Kidney (tissue), 14 donors: Measurements from ENCODE around the gene HPSE2. TPM values are rescaled to one million over a fixed set of nuclear protein-coding genes. Genes with fewer than 3 reads are reported as not detected.

Experiments used
- DNase-seq, 5 donors: peaks; one replicate each; pipeline ENCODE4 v3.0.0-alpha.2; 2013 to 2020
- FAIRE-seq: peaks from 2 replicates; lab custom pipeline; 2012; peaks lifted over from hg19 to GRCh38; lab: Jason Lieb, UNC
- H3K27ac ChIP-seq, 2 donors: one replicate each; pipeline ENCODE4 v1.7.0; 2013; ENCODE audit warnings: low read depth in 2 of 2, low read length in 2 of 2, inconsistent platforms in 1 of 2
- H3K27me3 ChIP-seq: one replicate; pipeline ENCODE4 v1.7.1; 2013; ENCODE audit warnings: low read length, inconsistent platforms; ENCODE audit not compliant: control insufficient read depth, insufficient read depth
- H3K36me3 ChIP-seq, 3 donors: one replicate each; pipeline versions ENCODE4 v1.7.0 to v1.7.1; 2013; ENCODE audit warnings: low read length in 3 of 3, control low read depth in 1 of 3, inconsistent platforms in 1 of 3; ENCODE audit not compliant: insufficient read depth in 3 of 3, control insufficient read depth in 2 of 3
- H3K4me1 ChIP-seq, 3 donors: one replicate each; pipeline versions ENCODE4 v1.7.0 to v1.7.1; 2013; ENCODE audit warnings: low read length in 3 of 3, inconsistent platforms in 1 of 3, low read depth in 1 of 3; ENCODE audit not compliant: control insufficient read depth in 2 of 3, insufficient read depth in 2 of 3
- H3K4me3 ChIP-seq, 3 donors: one replicate each; pipeline versions ENCODE4 v1.7.0 to v1.8.1; 2013; ENCODE audit warnings: low read length in 3 of 3, control low read depth in 1 of 3, inconsistent platforms in 1 of 3
- H3K9ac ChIP-seq, 3 donors: one replicate each; pipeline versions ENCODE4 v1.7.0 to v1.7.1; 2013; ENCODE audit warnings: low read length in 3 of 3, control low read depth in 1 of 3, inconsistent platforms in 1 of 3
- H3K9me3 ChIP-seq, 3 donors: one replicate each; pipeline versions ENCODE4 v1.7.0 to v1.7.1; 2013; ENCODE audit warnings: low read length in 3 of 3, control low read depth in 1 of 3, inconsistent platforms in 1 of 3; ENCODE audit not compliant: control insufficient read depth in 2 of 3, insufficient read depth in 1 of 3
- intact Hi-C: fragments of 100-400 bp; cut with DNase I; formaldehyde crosslinking; loops from one replicate; pipeline ENCODE4 v1.11.1; 2022
- polyA plus RNA-seq: library from polyadenylated mRNA; stranded (reverse); fragments of 350-450 nt; fragmentation: Illumina TruSeq; extraction: RNeasy Lipid Tissue Mini Kit (QIAGEN cat#74804); gene quantifications from one replicate; pipeline ENCODE4 v1.2.3, GENCODE V29; 2014; ENCODE audit warnings: low read depth, low replicate concordance; ENCODE audit not compliant: insufficient read depth
- total RNA-seq: library from RNA; stranded (reverse); fragmentation: NEBNext Ultra II Directional; extraction: Animal tissue kit (Norgen Biotek cat#: 25700); gene quantifications from one replicate; pipeline ENCODE4 v1.2.1, GENCODE V29; 2021
- TF ChIP-seq, protein P1 (sequence below): IDR thresholded peaks from 3 replicates; pipeline ENCODE4 v1.5.1; 2012; ENCODE audit warnings: mild to moderate bottlenecking, moderate library complexity, borderline replicate concordance; ENCODE audit not compliant: insufficient read depth; ENCODE audit errors: extremely low read depth
- donor health status: control.
- donor health status: control.
- donor health status: control.
- donor health status: control.
- donor health status: control.
- donor health status: DM: yes; HTN: yes; CAD: no.
- donor health status: Normal renal cell carcinoma (clear cell type).

The HPSE2 gene
- total and polyA plus RNA-seq, 2 donors from 2014 or later = 1.4 to 3.0 TPM

- DNase-seq (no peak), FAIRE-seq (no peak)
- Histone ChIP-seq H3K9me3 (no peaks in the 10 kb centered on the region), H3K27ac (no peak overlapping the region), H3K36me3 (no peaks in the 10 kb centered on the region), H3K4me1 (no peaks in the 10 kb centered on the region), H3K4me3 (no peak overlapping the region), H3K9ac (no peak overlapping the region), H3K27me3 (no peaks in the 10 kb centered on the region)
- intact Hi-C loops = no loop called here
- TF ChIP-seq, protein P1, sequence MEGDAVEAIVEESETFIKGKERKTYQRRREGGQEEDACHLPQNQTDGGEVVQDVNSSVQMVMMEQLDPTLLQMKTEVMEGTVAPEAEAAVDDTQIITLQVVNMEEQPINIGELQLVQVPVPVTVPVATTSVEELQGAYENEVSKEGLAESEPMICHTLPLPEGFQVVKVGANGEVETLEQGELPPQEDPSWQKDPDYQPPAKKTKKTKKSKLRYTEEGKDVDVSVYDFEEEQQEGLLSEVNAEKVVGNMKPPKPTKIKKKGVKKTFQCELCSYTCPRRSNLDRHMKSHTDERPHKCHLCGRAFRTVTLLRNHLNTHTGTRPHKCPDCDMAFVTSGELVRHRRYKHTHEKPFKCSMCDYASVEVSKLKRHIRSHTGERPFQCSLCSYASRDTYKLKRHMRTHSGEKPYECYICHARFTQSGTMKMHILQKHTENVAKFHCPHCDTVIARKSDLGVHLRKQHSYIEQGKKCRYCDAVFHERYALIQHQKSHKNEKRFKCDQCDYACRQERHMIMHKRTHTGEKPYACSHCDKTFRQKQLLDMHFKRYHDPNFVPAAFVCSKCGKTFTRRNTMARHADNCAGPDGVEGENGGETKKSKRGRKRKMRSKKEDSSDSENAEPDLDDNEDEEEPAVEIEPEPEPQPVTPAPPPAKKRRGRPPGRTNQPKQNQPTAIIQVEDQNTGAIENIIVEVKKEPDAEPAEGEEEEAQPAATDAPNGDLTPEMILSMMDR = no peak
Measured at GRCh38 chr10:98492763-98493162, 742.9 kb downstream of the HPSE2 start.

- Histone ChIP-seq H3K4me1 (no peaks in the 10 kb centered on the region), H3K9me3 (no peaks in the 10 kb centered on the region), H3K9ac (no peak overlapping the region), H3K27ac (no peak overlapping the region), H3K4me3 (no peak overlapping the region), H3K36me3 (no peaks in the 10 kb centered on the region), H3K27me3 (no peaks in the 10 kb centered on the region)
- no peak for DNase-seq
- intact Hi-C loops = no loop called here
- TF ChIP-seq, protein P1 = no peak
- no peak for FAIRE-seq
Measured at GRCh38 chr10:98489561-98490481, 745.8 kb downstream of the HPSE2 start.

GRCh38 chr10:98488669-98489430, 746.8 kb downstream of the HPSE2 start:
- TF ChIP-seq, protein P1 = no peak
- DNase-seq = no peak
- Histone ChIP-seq H3K4me1 (no peaks in the 10 kb centered on the region), H3K27me3 (no peaks in the 10 kb centered on the region), H3K9me3 (no peaks in the 10 kb centered on the region), H3K4me3 (no peak overlapping the region), H3K27ac (no peak overlapping the region), H3K36me3 (no peaks in the 10 kb centered on the region), H3K9ac (no peak overlapping the region)
- intact Hi-C loops = no loop called here
- no peak for FAIRE-seq
